Ovary (tissue), 3 donors: ENCODE measurements around the gene TRNAU1AP.

Experiments
- EP300 ChIP-seq: sonication (generic); formaldehyde crosslinking; IDR thresholded peaks from one replicate; pipeline ENCODE4 v1.6.1; 2017; ENCODE audit warnings: antibody characterized with exemption
- POLR2A ChIP-seq: fragments of 450-650 bp; IDR thresholded peaks from one replicate; pipeline ENCODE4 v1.6.1; 2017; ENCODE audit warnings: antibody characterized with exemption, mild to moderate bottlenecking, moderate library complexity
- TF ChIP-seq, protein P1 (sequence below), 3 donors: fragments of 450-650 bp in 2 of 3; fragments of 200-600 bp in 1 of 3; IDR thresholded peaks; one replicate each; pipeline versions ENCODE4 v1.5.1 to v1.8.0; 2016 to 2022; ENCODE audit warnings: antibody characterized with exemption in 3 of 3, mild to moderate bottlenecking in 1 of 3
- donor health status: DM: no; HTN: no; CAD: no.

DNA sequence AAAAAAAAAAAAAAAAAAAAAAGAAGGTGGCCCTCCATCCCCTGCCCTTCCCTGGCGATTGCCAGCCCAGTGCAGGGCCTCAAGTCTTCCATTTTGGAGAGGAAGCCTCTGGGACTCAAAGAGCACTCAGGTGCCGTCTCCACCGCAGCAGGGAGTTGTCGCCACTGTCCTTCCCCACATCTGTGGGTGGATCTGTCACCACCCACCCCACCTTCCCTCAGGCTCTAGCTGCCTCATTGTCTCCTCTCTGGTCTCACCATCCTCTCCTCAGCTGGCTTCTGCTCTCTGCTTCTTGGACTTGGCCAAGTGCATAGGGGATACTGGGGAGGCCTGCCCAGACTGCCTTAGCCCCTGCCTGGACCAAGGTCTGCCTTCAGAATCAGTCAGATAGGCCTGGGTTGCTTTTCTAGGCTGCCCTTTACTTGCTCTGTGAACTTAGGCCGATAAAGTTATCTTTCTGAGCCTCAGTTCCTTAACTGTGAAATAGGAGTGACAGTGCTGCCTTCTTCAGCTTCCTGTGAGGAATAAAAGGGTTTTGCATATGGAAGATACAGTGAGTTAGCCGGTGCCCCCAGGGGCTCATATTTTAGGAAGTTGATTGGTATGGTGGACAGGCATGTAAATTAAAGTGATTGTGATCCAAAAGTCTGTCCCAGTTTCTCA, 31.3 kb upstream of the TRNAU1AP start:
- TF ChIP-seq POLR2A (no peak), EP300 (no peak)
- TF ChIP-seq, protein P1, sequence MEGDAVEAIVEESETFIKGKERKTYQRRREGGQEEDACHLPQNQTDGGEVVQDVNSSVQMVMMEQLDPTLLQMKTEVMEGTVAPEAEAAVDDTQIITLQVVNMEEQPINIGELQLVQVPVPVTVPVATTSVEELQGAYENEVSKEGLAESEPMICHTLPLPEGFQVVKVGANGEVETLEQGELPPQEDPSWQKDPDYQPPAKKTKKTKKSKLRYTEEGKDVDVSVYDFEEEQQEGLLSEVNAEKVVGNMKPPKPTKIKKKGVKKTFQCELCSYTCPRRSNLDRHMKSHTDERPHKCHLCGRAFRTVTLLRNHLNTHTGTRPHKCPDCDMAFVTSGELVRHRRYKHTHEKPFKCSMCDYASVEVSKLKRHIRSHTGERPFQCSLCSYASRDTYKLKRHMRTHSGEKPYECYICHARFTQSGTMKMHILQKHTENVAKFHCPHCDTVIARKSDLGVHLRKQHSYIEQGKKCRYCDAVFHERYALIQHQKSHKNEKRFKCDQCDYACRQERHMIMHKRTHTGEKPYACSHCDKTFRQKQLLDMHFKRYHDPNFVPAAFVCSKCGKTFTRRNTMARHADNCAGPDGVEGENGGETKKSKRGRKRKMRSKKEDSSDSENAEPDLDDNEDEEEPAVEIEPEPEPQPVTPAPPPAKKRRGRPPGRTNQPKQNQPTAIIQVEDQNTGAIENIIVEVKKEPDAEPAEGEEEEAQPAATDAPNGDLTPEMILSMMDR (IDR thresholded peaks at IDR 0.05), result no peak
